ENCODE results near the gene RARA.

The RARA gene

GRCh38 chr17:40355804-40356758 lies 47.1 kb downstream of the RARA start:
- CTCF ChIA-PET, result interaction anchor here (0.6 to 23.6 kb wide), 19 partner anchors 8 to 1310 kb away, joined by 3 to 649 read pairs (median 12); partner anchors contain the start of genes GJD3, RARA and TOP2A
- H3K4me3 ChIP-seq (ENCODE audit: low read depth, low read length), result no peak overlapping the region
- no peak for DNase-seq (ENCODE audit: low read depth, low spot score)
- POLR2A ChIA-PET, result no interaction called here
- no peak for TF ChIP-seq CTCF (IDR thresholded peaks at IDR 0.05; ENCODE audit: insufficient read depth, low read length, missing control alignments)

GRCh38 chr17:40356990-40357881 lies 48.3 kb downstream of the RARA start:
- no peak for TF ChIP-seq CTCF (IDR thresholded peaks at IDR 0.05; ENCODE audit: insufficient read depth, low read length, missing control alignments)
- no peak overlapping the region for H3K4me3 ChIP-seq (ENCODE audit: low read depth, low read length)
- ChIA-PET CTCF (interaction anchor here (0.7 to 23.6 kb wide), 16 partner anchors 9 to 1309 kb away, joined by 3 to 649 read pairs (median 12); partner anchors contain the start of genes RARA and TOP2A), POLR2A (interaction anchor here (1.2 kb wide), 1 partner anchor 50 kb away, joined by 4 read pairs; no protein-coding TSS in a partner anchor)
- no peak for DNase-seq (ENCODE audit: low read depth, low spot score)

- POLR2A ChIA-PET, result interaction anchor here (1.2 kb wide), 1 partner anchor 51 kb away, joined by 4 read pairs; no protein-coding TSS in a partner anchor
- CTCF ChIA-PET, result interaction anchor here (0.7 to 23.6 kb wide), 20 partner anchors 7 to 1308 kb away, joined by 3 to 649 read pairs (median 11); partner anchors contain the start of genes RARA and TOP2A
- DNase-seq (ENCODE audit: low read depth, low spot score), result no peak
- H3K4me3 ChIP-seq (ENCODE audit: low read depth, low read length), result no peak overlapping the region
- peak; percentile 93 for TF ChIP-seq CTCF (IDR thresholded peaks at IDR 0.05; ENCODE audit: insufficient read depth, low read length, missing control alignments)
Measured at GRCh38 chr17:40358323-40359038, 49.5 kb downstream of the RARA start.

GRCh38 chr17:40360091-40360490 lies 51.1 kb downstream of the RARA start:
- no peak overlapping the region for H3K4me3 ChIP-seq (ENCODE audit: low read depth, low read length)
- POLR2A ChIA-PET, result no interaction called here
- CTCF ChIA-PET, result interaction anchor here (1.1 to 23.6 kb wide), 5 partner anchors 8 to 197 kb away, joined by 3 to 649 read pairs (median 213); partner anchors contain the start of gene RARA
- no peak for DNase-seq (ENCODE audit: low read depth, low spot score)
- TF ChIP-seq CTCF (IDR thresholded peaks at IDR 0.05; ENCODE audit: insufficient read depth, low read length, missing control alignments), result no peak

GRCh38 chr17:40361063-40361924 lies 52.3 kb downstream of the RARA start:
- no peak overlapping the region for H3K4me3 ChIP-seq (ENCODE audit: low read depth, low read length)
- CTCF ChIA-PET, result interaction anchor here (0.8 to 23.6 kb wide), 16 partner anchors 10 to 1306 kb away, joined by 3 to 649 read pairs (median 6); partner anchors contain the start of genes RARA and TOP2A
- TF ChIP-seq CTCF (IDR thresholded peaks at IDR 0.05; ENCODE audit: insufficient read depth, low read length, missing control alignments), result no peak
- no peak for DNase-seq (ENCODE audit: low read depth, low spot score)
- POLR2A ChIA-PET, result no interaction called here

All from AG04449 (cell line).